Activated CD8-positive, alpha-beta memory T cell treated with anti-CD3 and anti-CD28 coated beads, Interleukin-2, amount 50 U/mL, for 24 hours (primary cell): ENCODE results near the gene PRKAG2.
"Not testable (repeated sequence)": the region's sequence is repeated elsewhere in the genome, so short reads cannot be mapped to it uniquely, and the experiment has no call there.

Experiments
- DNase-seq: peaks from one replicate; pipeline ENCODE4 v3.0.0-alpha.2; 2020; ENCODE audit errors: extremely low read depth

The PRKAG2 gene

GRCh38 chr7:151851145-151851751, 25.7 kb downstream of the PRKAG2 start:
- DNase-seq, result no peak

DNA sequence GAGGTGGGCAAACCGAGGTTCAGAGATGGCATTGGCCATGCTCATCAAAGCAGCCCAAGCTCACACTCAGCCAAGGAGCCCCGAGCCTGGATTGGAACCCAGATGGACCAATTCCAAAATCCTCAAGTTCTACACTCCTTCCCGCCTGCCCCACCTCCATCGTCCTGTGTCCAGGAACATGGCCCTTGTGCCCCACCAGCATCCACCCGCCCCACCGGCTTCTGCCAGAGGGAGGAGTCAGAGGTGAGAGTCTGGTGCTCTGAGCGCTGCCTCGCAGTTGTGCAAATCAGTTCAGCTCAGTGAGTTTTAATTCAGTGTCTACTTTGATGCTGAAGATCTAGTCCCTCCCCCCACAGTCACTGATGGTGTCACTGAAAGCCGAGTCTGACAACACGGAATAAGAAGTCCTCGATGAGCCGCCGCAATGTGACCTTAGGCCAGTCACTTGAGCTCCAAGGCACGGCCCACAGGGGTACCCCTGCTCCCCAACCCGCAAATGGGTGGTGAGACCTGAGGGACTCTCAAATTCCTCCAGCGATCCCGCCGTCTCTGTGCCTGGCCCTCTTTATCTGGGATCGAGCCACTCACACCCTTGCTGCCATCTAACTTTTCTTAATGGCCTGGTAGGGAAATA, 26.3 kb downstream of the PRKAG2 start:
- DNase-seq, result no peak

DNA sequence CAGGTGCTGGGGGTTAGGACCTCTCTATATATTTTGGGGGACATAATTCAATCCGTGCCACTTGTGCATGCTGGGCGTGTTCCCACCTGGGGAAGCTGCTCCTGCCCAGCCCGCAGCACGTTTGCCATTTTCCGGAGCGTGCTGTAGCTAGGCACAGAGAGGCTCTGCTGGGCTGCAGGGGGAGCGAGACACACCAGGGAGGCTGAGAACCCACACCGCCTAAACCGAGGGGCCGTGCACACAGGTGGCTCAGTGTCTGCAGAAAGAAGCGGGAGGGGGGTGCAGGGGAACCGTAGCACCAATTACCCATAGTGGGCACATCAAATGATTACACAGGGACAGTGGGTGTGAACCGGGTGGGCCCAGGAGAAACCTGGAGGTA, 27.0 kb downstream of the PRKAG2 start:
- DNase-seq, result no peak

DNA sequence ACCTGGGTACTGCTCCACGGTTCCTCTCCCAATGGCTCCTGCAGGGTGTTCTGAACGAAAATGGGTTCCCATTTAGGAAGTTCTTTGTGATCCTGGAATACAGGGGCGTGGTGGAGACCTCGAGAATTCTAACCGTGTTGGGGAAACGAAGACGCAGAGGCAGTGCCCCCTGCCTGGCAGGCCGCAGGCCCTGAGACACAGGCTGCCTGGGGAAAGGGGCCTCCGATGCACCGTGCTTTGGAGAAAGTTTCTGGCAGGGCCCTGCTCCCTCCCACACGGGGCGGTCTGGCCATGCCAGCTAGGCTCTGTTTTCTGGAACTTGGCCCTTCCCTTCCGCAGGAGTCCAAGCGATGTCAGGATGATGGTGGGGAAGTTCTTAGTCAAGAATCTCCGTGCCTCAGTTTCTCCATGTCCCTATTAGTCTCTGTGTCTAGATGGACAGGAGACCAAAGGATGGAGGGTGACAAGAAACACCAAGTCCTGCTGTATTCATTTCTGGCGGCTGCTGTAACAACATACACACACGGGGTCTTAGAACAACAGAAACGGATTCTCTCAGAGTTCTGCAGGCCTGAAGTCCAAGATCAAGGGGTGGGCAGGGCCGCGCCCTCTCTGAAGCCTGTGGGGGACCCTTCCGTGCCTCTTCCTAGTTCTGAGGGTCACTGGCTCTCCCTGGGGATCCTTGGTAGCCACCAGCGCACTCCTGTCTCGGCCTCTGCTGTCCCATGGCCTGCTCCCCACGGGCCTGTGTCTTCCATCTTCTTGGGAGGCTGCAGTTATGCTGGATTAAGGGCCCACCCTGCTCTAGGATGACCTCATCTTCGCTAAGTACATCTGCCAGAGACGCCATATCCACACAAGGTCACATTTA, 27.7 kb downstream of the PRKAG2 start:
- DNase-seq, result no peak

DNA sequence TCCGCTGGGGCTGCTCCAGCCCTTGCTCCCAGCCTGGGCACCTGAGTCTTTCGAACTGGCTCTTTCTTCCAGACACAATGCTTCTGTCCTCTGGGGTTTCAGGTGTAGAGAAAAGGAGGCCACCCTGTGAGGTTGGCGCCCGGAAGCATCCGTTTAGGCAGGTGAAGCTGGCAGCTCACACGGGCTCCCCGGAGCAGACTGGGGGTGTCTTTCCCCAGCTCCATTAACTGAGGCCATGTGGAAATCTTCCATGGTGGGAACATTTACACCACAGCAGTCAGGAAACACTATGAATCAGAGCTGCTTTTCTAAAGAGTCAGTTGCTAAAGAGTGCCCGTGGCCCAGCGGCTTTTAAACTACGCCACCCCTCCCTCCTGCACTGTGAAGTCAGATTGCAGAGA, 29.2 kb downstream of the PRKAG2 start:
- DNase-seq, result no peak

DNA sequence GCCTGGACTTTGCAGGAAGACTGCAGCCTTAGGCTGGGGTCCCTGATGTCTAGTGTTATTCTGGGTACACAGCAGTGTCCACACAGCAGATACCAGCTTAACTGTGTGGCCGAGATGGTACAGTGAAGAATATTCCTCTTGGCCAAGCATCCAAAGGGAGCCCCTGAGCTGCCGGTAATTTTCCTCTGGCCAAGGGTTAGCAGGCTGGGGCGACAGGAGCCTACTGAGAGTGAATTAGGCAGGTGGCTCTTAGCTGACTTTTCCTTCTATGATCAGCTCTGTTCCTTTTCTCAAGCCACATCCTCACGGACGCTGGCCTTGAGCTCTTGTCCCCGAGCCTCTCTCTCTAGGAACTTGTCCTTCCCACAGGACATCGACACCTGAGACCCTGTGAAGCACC, 29.8 kb downstream of the PRKAG2 start:
- no peak for DNase-seq

GRCh38 chr7:151845412-151846205, 31.3 kb downstream of the PRKAG2 start:
- DNase-seq, result no peak

DNA sequence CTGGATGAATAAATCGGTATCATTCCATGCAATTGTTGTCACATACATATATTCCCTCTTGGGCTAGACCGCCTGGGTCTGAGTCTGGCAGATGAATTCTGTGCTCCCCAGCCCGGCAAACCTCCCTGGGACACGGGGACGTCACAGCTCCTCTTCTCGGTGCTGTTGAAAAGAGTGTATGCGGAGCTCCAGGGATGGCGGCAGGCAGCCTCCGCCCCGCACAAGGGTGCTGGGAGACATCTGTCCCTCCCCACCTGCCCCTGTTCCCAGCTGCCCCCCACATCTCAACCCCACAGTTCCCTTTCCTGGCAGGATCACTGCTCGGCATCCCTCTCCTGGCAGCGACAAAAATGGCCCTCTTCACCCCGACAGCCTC, 32.1 kb downstream of the PRKAG2 start:
- no peak for DNase-seq

DNA sequence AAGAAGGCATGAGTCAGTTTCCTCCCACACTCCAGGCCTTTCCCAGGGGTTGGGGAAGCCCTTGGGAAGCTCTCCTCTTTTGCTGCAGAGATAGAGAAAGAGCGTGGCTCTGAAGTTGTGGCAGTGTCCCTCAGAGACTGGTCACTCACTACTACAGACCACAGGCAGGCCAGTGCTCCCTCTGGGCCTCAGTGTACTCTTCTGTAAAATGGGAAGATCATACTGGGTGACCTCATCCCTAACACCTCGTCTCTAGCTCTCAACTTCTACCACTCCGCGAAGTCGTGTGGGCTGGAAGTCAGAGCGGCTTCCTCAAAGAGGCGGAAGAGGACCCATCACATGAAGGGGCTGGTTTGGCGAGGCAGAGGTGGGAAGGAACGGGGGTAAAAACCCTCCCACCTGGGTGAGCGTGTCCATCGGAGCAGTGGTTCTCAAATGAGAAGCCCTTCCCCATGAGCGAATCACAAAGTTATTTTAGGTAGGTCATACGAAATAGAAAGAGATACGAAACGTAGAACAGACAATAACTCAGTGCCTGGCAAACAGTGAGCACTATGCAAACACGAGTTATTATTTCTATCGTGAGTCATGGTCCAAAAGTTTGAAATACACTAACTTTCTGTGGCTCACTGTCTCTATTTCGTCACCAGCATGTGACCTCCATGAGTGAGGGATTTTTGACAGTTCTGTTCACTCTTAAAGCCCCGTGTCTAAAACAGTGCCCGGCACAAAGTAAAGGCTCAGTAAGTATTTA, 32.7 kb downstream of the PRKAG2 start:
- no peak for DNase-seq

- DNase-seq, result no peak
Measured at GRCh38 chr7:151843181-151843580, 33.7 kb downstream of the PRKAG2 start.

DNA sequence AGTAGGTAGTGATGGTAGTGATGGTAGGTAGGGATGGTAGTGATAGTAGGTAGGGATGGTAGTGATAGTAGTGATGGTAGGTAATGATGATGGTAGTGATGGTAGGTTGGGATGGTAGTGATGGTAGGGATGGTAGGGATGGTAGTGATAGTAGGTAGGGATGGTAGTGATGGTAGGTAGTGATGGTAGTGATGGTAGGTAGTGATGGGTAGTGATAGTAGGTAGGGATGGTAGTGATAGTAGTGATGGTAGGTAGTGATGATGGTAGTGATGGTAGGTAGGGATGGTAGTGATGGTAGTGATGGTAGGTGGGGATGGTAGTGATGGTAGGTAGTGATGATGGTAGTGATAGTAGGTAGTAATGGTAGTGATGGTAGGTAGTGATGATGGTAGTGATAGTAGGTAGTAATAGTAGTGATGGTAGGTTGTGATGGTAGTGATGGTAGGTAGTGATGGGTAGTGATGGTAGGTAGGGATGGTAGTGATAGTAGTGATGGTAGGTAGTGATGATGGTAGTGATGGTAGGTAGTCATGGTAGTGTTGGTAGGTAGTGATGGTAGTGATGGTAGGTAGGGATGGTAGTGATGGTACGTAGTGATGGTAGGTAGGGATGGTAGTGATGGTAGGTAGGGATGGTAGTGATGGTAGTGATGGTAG, 35.4 kb downstream of the PRKAG2 start:
- DNase-seq, result not testable (repeated sequence)

DNA sequence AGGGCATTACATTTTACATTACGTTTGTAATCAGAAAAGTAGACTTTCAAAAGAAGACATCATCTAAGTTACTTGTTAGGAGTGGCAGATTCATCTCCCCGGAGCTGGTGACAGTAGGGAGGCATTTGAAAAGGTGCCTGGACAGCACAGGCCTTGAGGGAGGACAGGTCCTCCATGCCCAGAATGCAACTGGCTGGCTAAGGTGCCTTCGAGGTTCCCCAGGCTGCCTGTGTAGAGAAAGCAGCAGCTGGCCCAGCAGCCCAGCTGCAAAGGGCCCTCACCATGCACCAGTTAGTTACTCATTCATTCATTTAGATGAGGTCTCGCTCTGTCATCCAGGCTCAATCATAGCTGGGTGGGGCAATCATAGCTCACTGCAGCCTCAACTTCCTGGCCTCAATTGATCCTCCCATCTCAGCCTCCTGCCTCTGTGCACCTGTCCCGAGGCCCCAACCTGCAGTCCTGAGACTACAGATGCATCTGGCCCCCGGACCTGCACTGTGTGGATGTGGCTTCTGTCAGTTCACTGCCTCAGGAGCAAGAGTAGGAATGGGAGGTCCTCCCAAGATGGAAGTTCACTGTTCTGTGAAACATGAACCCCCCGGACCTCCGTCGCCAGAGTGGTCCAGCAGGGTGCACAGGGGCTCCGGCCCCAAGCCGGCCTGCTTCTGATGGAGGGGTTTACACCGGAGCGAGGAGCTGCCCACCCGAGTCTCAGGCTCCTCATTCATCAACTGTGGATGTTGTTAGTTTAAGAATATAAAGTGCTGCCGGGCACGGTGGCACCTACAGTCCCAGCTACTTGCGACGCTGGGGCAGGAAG, 36.6 kb downstream of the PRKAG2 start:
- no peak for DNase-seq

GRCh38 chr7:151839451-151839921, 37.4 kb downstream of the PRKAG2 start:
- DNase-seq, result no peak

GRCh38 chr7:151838861-151839381, 38.0 kb downstream of the PRKAG2 start:
- no peak for DNase-seq

DNA sequence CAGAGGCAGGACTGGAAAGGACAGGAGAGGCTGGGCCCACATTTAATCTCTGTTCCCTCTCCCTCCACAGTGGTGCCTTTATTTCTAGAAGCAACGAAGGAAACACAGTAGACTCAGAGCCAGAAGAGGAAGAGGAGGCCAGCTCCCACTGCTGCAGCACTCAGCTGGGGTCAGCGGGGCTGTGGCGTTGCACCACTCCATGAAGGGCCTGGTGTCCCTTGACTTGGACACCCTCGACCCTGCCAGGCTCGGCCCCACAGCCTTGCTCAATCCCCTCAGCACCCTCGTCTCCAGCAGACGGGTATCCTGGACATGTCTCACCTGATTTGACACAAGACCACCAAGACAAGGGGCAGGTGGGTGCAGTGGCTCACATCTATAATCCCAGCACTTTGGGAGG, 38.8 kb downstream of the PRKAG2 start:
- no peak for DNase-seq

- DNase-seq, result no peak
Measured at GRCh38 chr7:151837285-151838042, 39.5 kb downstream of the PRKAG2 start.

- DNase-seq, result no peak
Measured at GRCh38 chr7:151836927-151837205, 40.0 kb downstream of the PRKAG2 start.

- no peak for DNase-seq
Measured at GRCh38 chr7:151836191-151836926, 40.6 kb downstream of the PRKAG2 start.
